HepG2 (cell line): ENCODE measurements around the gene FBXW2. TPM values are rescaled to one million over a fixed set of nuclear protein-coding genes. Genes with fewer than 3 reads are reported as not detected.

Experiments used
- ATAC-seq: fragments of 200-7000 bp; cut with Tn5 transposase; 3 replicates; pipeline ENCODE4 v1.9.1; 2020; ENCODE audit warnings: mild to moderate bottlenecking, moderate library complexity
- Bru-seq: library from RNA; stranded (reverse); fragments of 400-500 nt; gene quantifications from one replicate; lab custom pipeline; 2021; lab: Mats Ljungman, UMichigan
- BruChase-seq, 2 experiments: library from RNA; stranded (reverse); fragments of 400-500 nt; gene quantifications; one replicate each; lab custom pipeline; 2021; lab: Mats Ljungman, UMichigan
- BruUV-seq: library from RNA; stranded (reverse); fragments of 400-500 nt; replicated peaks from 2 replicates; lab custom pipeline; 2021; lab: Mats Ljungman, UMichigan
- CTCF ChIA-PET: fragments of 300-600 bp; formaldehyde crosslinking; extraction: SDS; loops from one replicate; lab custom pipeline; 2021; ENCODE audit warnings: low total read pairs, inconsistent platforms, low intra/inter-chr PET ratio; lab: Yijun Ruan, JAX
- POLR2A ChIA-PET: fragments of 350-600 bp; sonication (Branson Sonifier 250); formaldehyde crosslinking; loops from one replicate; lab custom pipeline; 2020; ENCODE audit warnings: antibody characterized with exemption, inconsistent platforms; lab: Yijun Ruan, JAX
- DNase-seq: peaks from one replicate; pipeline ENCODE4 v3.0.0-alpha.2; 2015; ENCODE audit warnings: low spot score
- FAIRE-seq: peaks from 3 replicates; lab custom pipeline; 2011; peaks lifted over from hg19 to GRCh38; lab: Jason Lieb, UNC
- H2AFZ ChIP-seq: one replicate; pipeline ENCODE4 v1.6.1; 2011; ENCODE audit warnings: low read length, inconsistent platforms
- H3K27ac ChIP-seq: fragments of 300-600 bp; 3 replicates; pipeline ENCODE4 v1.8.0; 2011; ENCODE audit warnings: mixed run types, mild to moderate bottlenecking, mixed read lengths, low read length, inconsistent platforms; ENCODE audit not compliant: insufficient read depth; ENCODE audit errors: extremely low read length
- H3K27me3 ChIP-seq, 2 experiments: fragments of 200-600 bp in 1 of 2; 2 replicates in 1 of 2; 3 replicates in 1 of 2; pipeline versions ENCODE4 v1.6.0 to v1.8.0; 2011; ENCODE audit warnings: low read length in 2 of 2, mild to moderate bottlenecking in 2 of 2, moderate library complexity in 2 of 2, inconsistent platforms in 1 of 2; ENCODE audit not compliant: insufficient read depth in 2 of 2, control insufficient read depth in 1 of 2
- H3K36me3 ChIP-seq, 2 experiments: fragments of 200-600 bp in 1 of 2; replicated peaks in 1 of 2; 2 replicates in 1 of 2; 3 replicates in 1 of 2; pipeline versions ENCODE4 v1.5.1 to v1.8.0; 2011; ENCODE audit warnings: low read length in 2 of 2, inconsistent platforms in 1 of 2; ENCODE audit not compliant: insufficient read depth in 2 of 2, control insufficient read depth in 1 of 2
- H3K4me1 ChIP-seq: 2 replicates; pipeline ENCODE4 v1.5.1; 2012; ENCODE audit warnings: low read length, inconsistent platforms; ENCODE audit not compliant: insufficient read depth
- H3K4me2 ChIP-seq: 2 replicates; pipeline ENCODE4 v1.6.0; 2011; ENCODE audit warnings: low read depth, low read length, inconsistent platforms
- H3K4me3 ChIP-seq, 3 experiments: fragments of 200-600 bp in 1 of 3; sonication (generic), shearing (Covaris generic) in 1 of 3; replicated peaks in 1 of 3; 2 replicates each; pipeline ENCODE4 v1.5.1; 2011 to 2016; ENCODE audit warnings: low read length in 3 of 3, inconsistent platforms in 2 of 3, low read depth in 2 of 3, mild to moderate bottlenecking in 2 of 3, control low read depth in 1 of 3, mixed read lengths in 1 of 3; ENCODE audit not compliant: insufficient read depth in 1 of 3
- H3K79me2 ChIP-seq: one replicate; pipeline ENCODE4 v1.6.1; 2011; ENCODE audit warnings: low read length, inconsistent platforms; ENCODE audit not compliant: insufficient read depth
- H3K9ac ChIP-seq: 2 replicates; pipeline ENCODE4 v1.6.0; 2011; ENCODE audit warnings: mild to moderate bottlenecking, low read depth, low read length, inconsistent platforms; ENCODE audit not compliant: insufficient read depth
- H3K9me3 ChIP-seq: 2 replicates; pipeline ENCODE4 v1.5.1; 2012; ENCODE audit warnings: mild to moderate bottlenecking, low read length
- H4K20me1 ChIP-seq: 2 replicates; pipeline ENCODE4 v1.6.0; 2011; ENCODE audit warnings: inconsistent platforms, mild to moderate bottlenecking, low read length, moderate library complexity; ENCODE audit not compliant: insufficient read depth
- ESRRA ChIP-seq: sonication (generic); formaldehyde crosslinking; IDR thresholded peaks from 2 replicates; pipeline ENCODE4 v1.5.1; 2020; ENCODE audit warnings: mild to moderate bottlenecking, low read depth, missing genetic modification reagents
- MTA3 ChIP-seq: sonication (generic); formaldehyde crosslinking; IDR thresholded peaks from 2 replicates; pipeline ENCODE4 v1.4.0; 2020; ENCODE audit warnings: missing genetic modification reagents
- PHF8 ChIP-seq: sonication (generic); formaldehyde crosslinking; IDR thresholded peaks from 2 replicates; pipeline ENCODE4 v1.5.0; 2020; ENCODE audit warnings: missing genetic modification reagents
- SIN3A ChIP-seq: IDR thresholded peaks from 2 replicates; pipeline ENCODE4 v1.6.1; 2011; ENCODE audit warnings: low read depth, mild to moderate bottlenecking, control low read depth, low read length, borderline replicate concordance
- SMYD3 ChIP-seq: sonication (generic); formaldehyde crosslinking; IDR thresholded peaks from 2 replicates; pipeline ENCODE4 v1.8.1; 2023; ENCODE audit warnings: mild to moderate bottlenecking, missing genetic modification reagents
- SNRNP70 ChIP-seq: fragments of 200-400 bp; formaldehyde crosslinking; IDR thresholded peaks from 2 replicates; pipeline ENCODE4 v1.6.1; 2017; ENCODE audit warnings: mild to moderate bottlenecking, low read depth, low read length, moderate library complexity
- ZBTB26 ChIP-seq: IDR thresholded peaks from 2 replicates; pipeline ENCODE4 v1.6.1; 2016; ENCODE audit warnings: missing compliant biosample characterization, missing genetic modification reagents, borderline replicate concordance
- ZC3H4 ChIP-seq: sonication (generic); formaldehyde crosslinking; IDR thresholded peaks from 2 replicates; pipeline ENCODE4 v1.4.0; 2020; ENCODE audit warnings: missing genetic modification reagents, borderline replicate concordance
- ZKSCAN8 ChIP-seq: IDR thresholded peaks from 2 replicates; pipeline ENCODE4 v1.6.1; 2016; ENCODE audit warnings: borderline replicate concordance, missing genetic modification reagents, missing compliant biosample characterization
- ZNF143 ChIP-seq: sonication (generic); formaldehyde crosslinking; IDR thresholded peaks from 2 replicates; pipeline ENCODE4 v1.4.0; 2020; ENCODE audit warnings: missing genetic modification reagents
- ZNF644 ChIP-seq: IDR thresholded peaks from 2 replicates; pipeline ENCODE4 v1.6.1; 2016; ENCODE audit warnings: low read depth
- ZNF737 ChIP-seq: sonication (generic); formaldehyde crosslinking; IDR thresholded peaks from 2 replicates; pipeline ENCODE4 v1.5.0; 2020; ENCODE audit warnings: missing genetic modification reagents, mild to moderate bottlenecking, borderline replicate concordance
- ZNF768 ChIP-seq: sonication (generic); formaldehyde crosslinking; IDR thresholded peaks from 2 replicates; pipeline ENCODE4 v1.4.0; 2020; ENCODE audit warnings: missing genetic modification reagents
- ZNF841 ChIP-seq: sonication (generic); formaldehyde crosslinking; IDR thresholded peaks from 2 replicates; pipeline ENCODE4 v1.8.1; 2023; ENCODE audit warnings: missing genetic modification reagents, borderline replicate concordance
- ZSCAN5A ChIP-seq: sonication (generic); formaldehyde crosslinking; IDR thresholded peaks from 2 replicates; pipeline ENCODE4 v1.8.0; 2022; ENCODE audit warnings: mild to moderate bottlenecking, missing genetic modification reagents, borderline replicate concordance
- WGBS: methylation state at CpG from one replicate; pipeline ENCODE4 v1.1.6; 2017; ENCODE audit warnings: low lambda C conversion rate; 5-methylcytosine and 5-hydroxymethylcytosine counted together
- in situ Hi-C: cut with HindIII; loops from 2 replicates; pipeline ENCODE4 v1.10.0; 2017; ENCODE audit warnings: low pct_unique_long_range_greater_than_20kb; ENCODE audit not compliant: extremely low pct_ligation_motif_present
- intact Hi-C: fragments of 100-400 bp; cut with micrococcal nuclease; formaldehyde crosslinking; loops from one replicate; pipeline ENCODE4 v1.10.0; 2022; ENCODE audit not compliant: unreplicated experiment
- long read RNA-seq, 2 experiments: library from RNA in 1 of 2; library from polyadenylated mRNA in 1 of 2; stranded (forward) in 1 of 2; unstranded in 1 of 2; transcript quantifications; one replicate each; pipeline ENCODE4 v2.0.0, GENCODE V29; 2019 to 2022
- polyA minus RNA-seq, 3 experiments: library from RNA; depleted of rRNA, polyadenylated mRNA; stranded (reverse); fragments of >200 nt; gene quantifications; 2 replicates each; pipeline ENCODE4 v1.2.3, GENCODE V29; 2011; ENCODE audit warnings: low replicate concordance in 1 of 3
- polyA plus RNA-seq, 8 experiments: library from polyadenylated mRNA; depleted of rRNA in 3 of 8; stranded (reverse) in 7 of 8; unstranded in 1 of 8; fragments of >200 nt; fragmentation: Illumina TruSeq in 4 of 8; extraction: Trizol in 4 of 8; gene quantifications; 2 replicates each; pipeline versions ENCODE4 v1.2.1 to v1.2.3, GENCODE V29; 2011 to 2016; ENCODE audit warnings: low read depth in 4 of 8, missing spikeins in 1 of 8, mixed read lengths in 1 of 8; ENCODE audit not compliant: insufficient read depth in 1 of 8
- total RNA-seq, 5 experiments: library from RNA; depleted of rRNA; stranded (reverse); fragments of >200 nt; fragmentation: Illumina TruSeq; extraction: Trizol; gene quantifications; 2 replicates each; pipeline ENCODE4 v1.2.3, GENCODE V29; 2016; ENCODE audit warnings: low read depth in 1 of 5

FBXW2 gene
- 43.1 and 55.2 TPM in 2 replicates for total RNA-seq (2016; rRNA removed; fragmentation: Illumina TruSeq; extraction: Trizol)
- total RNA-seq (2016; cell fraction: cytosol; rRNA removed; fragmentation: Illumina TruSeq; extraction: Trizol; ENCODE audit: low read depth), result 13.6 and 16.4 TPM in 2 replicates
- 46.9 and 47.7 TPM in 2 replicates for total RNA-seq (2016; cell fraction: insoluble cytoplasmic fraction; rRNA removed; fragmentation: Illumina TruSeq; extraction: Trizol)
- total RNA-seq (2016; cell fraction: membrane; rRNA removed; fragmentation: Illumina TruSeq; extraction: Trizol), result 41.5 and 42.1 TPM in 2 replicates
- total RNA-seq (2016; cell fraction: nucleus; rRNA removed; fragmentation: Illumina TruSeq; extraction: Trizol), result 48.1 and 51.0 TPM in 2 replicates
- 30.9 and 35.4 TPM in 2 replicates for polyA plus RNA-seq (2011; rRNA removed)
- polyA plus RNA-seq (2011; cell fraction: cytosol; rRNA removed), result 23.4 and 28.9 TPM in 2 replicates
- polyA plus RNA-seq (2011; cell fraction: nucleus; rRNA removed), result 30.6 and 35.1 TPM in 2 replicates
- polyA plus RNA-seq (2012), result 20.7 and 22.2 TPM in 2 replicates
- polyA plus RNA-seq (2016; cell fraction: cytosol; fragmentation: Illumina TruSeq; extraction: Trizol; ENCODE audit: low read depth), result 17.7 and 25.1 TPM in 2 replicates
- 47.5 and 52.1 TPM in 2 replicates for polyA plus RNA-seq (2016; cell fraction: insoluble cytoplasmic fraction; fragmentation: Illumina TruSeq; extraction: Trizol; ENCODE audit: low read depth)
- polyA plus RNA-seq (2016; cell fraction: membrane; fragmentation: Illumina TruSeq; extraction: Trizol; ENCODE audit: low read depth), result 40.6 and 40.8 TPM in 2 replicates
- polyA plus RNA-seq (2016; cell fraction: nucleus; fragmentation: Illumina TruSeq; extraction: Trizol; ENCODE audit: insufficient read depth, low read depth), result 68.4 and 72.5 TPM in 2 replicates
- polyA minus RNA-seq (2011; rRNA and poly(A)+ RNA removed; ENCODE audit: low replicate concordance), result 26.3 and 75.5 TPM in 2 replicates
- polyA minus RNA-seq (2011; cell fraction: cytosol; rRNA and poly(A)+ RNA removed), result 16.9 and 17.3 TPM in 2 replicates
- 62.8 and 65.0 TPM in 2 replicates for polyA minus RNA-seq (2011; cell fraction: nucleus; rRNA and poly(A)+ RNA removed)
- percentile 92 among the genes with signal in this experiment for Bru-seq, nascent RNA
- BruChase-seq, experiment 1, labeled RNA remaining after a 6-hour chase, result percentile 95 among the genes with signal in this experiment
- BruChase-seq, experiment 2, labeled RNA remaining after a 2-hour chase, result percentile 96 among the genes with signal in this experiment
- long read RNA-seq, experiment 1, full-length matches to known transcripts, result 6 of 37 reads
- long read RNA-seq, experiment 1, partial matches to known transcripts, result 12 of 37 reads
- long read RNA-seq, experiment 1, other reads (novel, unspliced or antisense), result 19 of 37 reads
- long read RNA-seq, experiment 2, full-length matches to known transcripts, result 1 of 63 reads
- long read RNA-seq, experiment 2, partial matches to known transcripts, result 26 of 63 reads
- long read RNA-seq, experiment 2, other reads (novel, unspliced or antisense), result 36 of 63 reads

- ATAC-seq, result peak; percentile 98
- in situ Hi-C loops (no loop called here), intact Hi-C loops (no loop called here)
- no TSS peak for BruUV-seq
- peak within 1 kb of the TSS; percentile 90 for H3K27ac ChIP-seq
- peak within 1 kb of the TSS; percentile 85 for H3K4me2 ChIP-seq
- peaks cover 53% of the 10 kb centered on the region for H3K4me1 ChIP-seq
- CTCF ChIA-PET, result no interaction called here
- H3K4me3 ChIP-seq, result peak within 1 kb of the TSS; percentile 81 to 87 (median 84)
- peak; percentile 87 for DNase-seq
- H3K27me3 ChIP-seq, result no peaks in the 10 kb centered on the region; a peak in 1 of 5 replicates
- FAIRE-seq, result no peak
- peak within 1 kb of the TSS; percentile 95 for H3K9ac ChIP-seq
- H4K20me1 ChIP-seq, result no peaks in the 10 kb centered on the region
- peaks cover 58% of the 10 kb centered on the region for H3K79me2 ChIP-seq
- POLR2A ChIA-PET, result interaction anchor here (0.8 to 2.8 kb wide), 27 partner anchors 8 to 222 kb away, joined by 3 to 52 read pairs (median 5); partner anchors contain the start of genes MEGF9 and PSMD5
- H3K9me3 ChIP-seq, result no peaks in the 10 kb centered on the region
- peaks cover 1 to 14% of the 10 kb centered on the region in 2 experiments; a peak in 4 of 5 replicates for H3K36me3 ChIP-seq
- peak within 1 kb of the TSS; percentile 35 for H2AFZ ChIP-seq
- 2% methylated on average over 28 of the region's 72 CpGs for WGBS
- TF ChIP-seq ZNF768 (CRISPR knock-in tag) (peak; percentile 74; the same call in 1 of the 2 replicates), ZKSCAN8 (peak; percentile 60; the same call in 1 of the 2 replicates), ZSCAN5A (CRISPR knock-in tag) (0 out of 2 replicates have a peak, but pooled peaks have one; percentile 19), ESRRA (CRISPR knock-in tag) (no peak; the same call in none of the 2 replicates), ZNF841 (no peak), ZNF143 (CRISPR knock-in tag) (peak; percentile 74), PHF8 (CRISPR knock-in tag) (peak; percentile 92), SNRNP70 (no peak), ZNF737 (CRISPR knock-in tag) (no peak), MTA3 (CRISPR knock-in tag) (no peak), ZNF644 (no peak), ZC3H4 (CRISPR knock-in tag) (no peak), SMYD3 (CRISPR knock-in tag) (0 out of 2 replicates have a peak, but pooled peaks have one; percentile 49), ZBTB26 (peak; percentile 68; the same call in 1 of the 2 replicates), SIN3A (peak; percentile 78; the same call in 1 of the 2 replicates)
Measured at GRCh38 chr9:120792898-120793765, at the start of gene FBXW2. Gene FBXW2 (minus strand): TSS chr9:120793416. CDS start chr9:120788258, 5,158 bp downstream.
